H1 (cell line): ENCODE results near the gene CTXN3.

Experiments
- MAX ChIP-seq: IDR thresholded peaks from 2 replicates; pipeline ENCODE4 v1.6.1; 2012; ENCODE audit warnings: inconsistent platforms
- POLR2A ChIP-seq, 2 experiments: IDR thresholded peaks; 1 replicate in 1 of 2; 2 replicates in 1 of 2; pipeline ENCODE4 v1.6.1; 2011; ENCODE audit warnings: low read depth in 2 of 2, low read length in 2 of 2, mild to moderate bottlenecking in 2 of 2; ENCODE audit errors: control extremely low read depth in 1 of 2
- POLR2AphosphoS5 ChIP-seq: IDR thresholded peaks from 2 replicates; pipeline ENCODE4 v1.6.1; 2011; ENCODE audit warnings: low read depth, low read length
- SIN3A ChIP-seq, 2 experiments: IDR thresholded peaks in 1 of 2; conservative IDR thresholded peaks in 1 of 2; 2 replicates each; pipeline ENCODE4 v1.6.1; 2011 to 2012; ENCODE audit warnings: low read length in 2 of 2, improper control_type of control experiment in 1 of 2, low read depth in 1 of 2, mild to moderate bottlenecking in 1 of 2
- SRF ChIP-seq: IDR thresholded peaks from 2 replicates; pipeline ENCODE4 v1.6.1; 2011; ENCODE audit warnings: mild to moderate bottlenecking, low read depth, low read length, moderate library complexity
- TF ChIP-seq, protein P1 (sequence below), 3 experiments: IDR thresholded peaks; 1 replicate in 2 of 3; 2 replicates in 1 of 3; pipeline versions ENCODE4 v1.5.1 to v1.6.1; 2011; ENCODE audit warnings: low read length in 3 of 3, mild to moderate bottlenecking in 3 of 3, inconsistent platforms in 2 of 3, low read depth in 1 of 3, moderate library complexity in 1 of 3; ENCODE audit not compliant: insufficient read depth in 1 of 3; ENCODE audit errors: control extremely low read depth in 1 of 3

DNA sequence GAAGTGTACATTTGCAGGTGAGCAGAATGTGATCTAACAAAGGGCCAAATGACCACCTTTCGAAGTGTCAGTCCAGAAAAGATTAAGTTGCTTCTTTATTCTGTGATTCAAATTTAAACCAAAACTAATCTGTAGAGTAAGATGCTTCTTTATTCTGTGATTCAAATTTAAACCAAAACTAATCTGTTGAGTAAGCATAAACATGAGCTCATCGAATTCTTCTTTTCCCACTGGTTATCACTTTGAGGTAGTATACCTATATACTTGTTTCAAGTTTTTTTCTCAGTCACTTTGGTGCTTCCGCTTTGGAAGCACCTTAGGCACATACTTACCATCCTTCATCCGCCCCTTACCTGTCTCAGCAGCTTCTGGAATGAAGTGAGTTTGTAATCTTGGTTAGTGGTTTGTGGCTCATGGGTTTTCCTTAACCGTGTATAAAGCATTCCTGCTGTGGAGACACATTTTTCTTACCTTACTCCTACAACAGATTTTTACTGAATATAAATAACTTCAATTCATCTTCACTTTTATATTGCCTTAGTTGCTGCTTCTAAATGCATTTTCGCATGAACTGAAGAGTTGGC, 40.7 kb upstream of the CTXN3 start:
- TF ChIP-seq SRF (no peak), SIN3A (conservative IDR thresholded peaks at IDR 0.05 in 1 of 2, IDR thresholded peaks at IDR 0.05 in 1 of 2; ENCODE audit: low read depth in 1 of 2, low read length in 2 of 2) (no peak), POLR2AphosphoS5 (no peak), POLR2A (IDR thresholded peaks at IDR 0.05; ENCODE audit: control extremely low read depth in 1 of 2, low read depth in 2 of 2, low read length in 2 of 2) (no peak), MAX (no peak)
- TF ChIP-seq, protein P1, sequence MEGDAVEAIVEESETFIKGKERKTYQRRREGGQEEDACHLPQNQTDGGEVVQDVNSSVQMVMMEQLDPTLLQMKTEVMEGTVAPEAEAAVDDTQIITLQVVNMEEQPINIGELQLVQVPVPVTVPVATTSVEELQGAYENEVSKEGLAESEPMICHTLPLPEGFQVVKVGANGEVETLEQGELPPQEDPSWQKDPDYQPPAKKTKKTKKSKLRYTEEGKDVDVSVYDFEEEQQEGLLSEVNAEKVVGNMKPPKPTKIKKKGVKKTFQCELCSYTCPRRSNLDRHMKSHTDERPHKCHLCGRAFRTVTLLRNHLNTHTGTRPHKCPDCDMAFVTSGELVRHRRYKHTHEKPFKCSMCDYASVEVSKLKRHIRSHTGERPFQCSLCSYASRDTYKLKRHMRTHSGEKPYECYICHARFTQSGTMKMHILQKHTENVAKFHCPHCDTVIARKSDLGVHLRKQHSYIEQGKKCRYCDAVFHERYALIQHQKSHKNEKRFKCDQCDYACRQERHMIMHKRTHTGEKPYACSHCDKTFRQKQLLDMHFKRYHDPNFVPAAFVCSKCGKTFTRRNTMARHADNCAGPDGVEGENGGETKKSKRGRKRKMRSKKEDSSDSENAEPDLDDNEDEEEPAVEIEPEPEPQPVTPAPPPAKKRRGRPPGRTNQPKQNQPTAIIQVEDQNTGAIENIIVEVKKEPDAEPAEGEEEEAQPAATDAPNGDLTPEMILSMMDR (IDR thresholded peaks at IDR 0.05; ENCODE audit: control extremely low read depth in 1 of 3, insufficient read depth in 1 of 3, low read depth in 1 of 3, low read length in 3 of 3), result no peak
